HepG2 (cell line): Measurements from ENCODE around the gene TMED6. TPM values are rescaled to one million over a fixed set of nuclear protein-coding genes. Genes with fewer than 3 reads are reported as not detected.

Source experiments
- CBX5 ChIP-seq: sonication (generic); formaldehyde crosslinking; IDR thresholded peaks from 2 replicates; pipeline ENCODE4 v1.4.0; 2020; ENCODE audit warnings: missing genetic modification reagents, borderline replicate concordance
- ELF3 ChIP-seq: IDR thresholded peaks from 2 replicates; pipeline ENCODE4 v1.6.1; 2016; ENCODE audit warnings: missing genetic modification reagents, missing compliant biosample characterization
- GLMP ChIP-seq: sonication (generic); formaldehyde crosslinking; IDR thresholded peaks from 2 replicates; pipeline ENCODE4 v1.9.0; 2021; ENCODE audit warnings: missing genetic modification reagents, mild to moderate bottlenecking, borderline replicate concordance
- HIC2 ChIP-seq: sonication (generic); formaldehyde crosslinking; IDR thresholded peaks from 2 replicates; pipeline ENCODE4 v1.9.0; 2022; ENCODE audit warnings: low read depth, missing genetic modification reagents
- HMG20B ChIP-seq: conservative IDR thresholded peaks from 2 replicates; pipeline ENCODE4 v1.6.1; 2016; ENCODE audit warnings: missing genetic modification reagents, missing compliant biosample characterization
- HOXA5 ChIP-seq: sonication (generic); formaldehyde crosslinking; IDR thresholded peaks from 2 replicates; pipeline ENCODE4 v1.4.0; 2020; ENCODE audit warnings: missing genetic modification reagents
- IKZF4 ChIP-seq: sonication (generic); formaldehyde crosslinking; IDR thresholded peaks from 2 replicates; pipeline ENCODE4 v1.5.1; 2020; ENCODE audit warnings: borderline replicate concordance, mild to moderate bottlenecking, low read depth, missing genetic modification reagents; ENCODE audit errors: not compliant biosample characterization
- ISX ChIP-seq: sonication (generic); formaldehyde crosslinking; conservative IDR thresholded peaks from 2 replicates; pipeline ENCODE4 v1.5.0; 2020; ENCODE audit warnings: missing genetic modification reagents
- PAF1 ChIP-seq: IDR thresholded peaks from 2 replicates; pipeline ENCODE4 v1.6.1; 2016; ENCODE audit warnings: missing genetic modification reagents, missing compliant biosample characterization
- RAD21 ChIP-seq: fragments of 450-650 bp; formaldehyde crosslinking; IDR thresholded peaks from 2 replicates; pipeline ENCODE4 v1.5.0; 2020; ENCODE audit warnings: mild to moderate bottlenecking
- SATB2 ChIP-seq: sonication (generic); formaldehyde crosslinking; IDR thresholded peaks from 2 replicates; pipeline ENCODE4 v1.5.0; 2020; ENCODE audit warnings: missing genetic modification reagents
- ZBTB1 ChIP-seq: sonication (generic); formaldehyde crosslinking; IDR thresholded peaks from 2 replicates; pipeline ENCODE4 v1.4.0; 2020; ENCODE audit warnings: missing genetic modification reagents, borderline replicate concordance
- ZNF24 ChIP-seq: fragments of 450-650 bp; IDR thresholded peaks from 2 replicates; pipeline ENCODE4 v1.6.1; 2017; ENCODE audit warnings: antibody characterized with exemption, mild to moderate bottlenecking
- ZNF274 ChIP-seq: sonication (generic); formaldehyde crosslinking; IDR thresholded peaks from 2 replicates; pipeline ENCODE4 v1.5.1; 2020; ENCODE audit warnings: mild to moderate bottlenecking, missing genetic modification reagents
- ZNF30 ChIP-seq: sonication (generic); formaldehyde crosslinking; IDR thresholded peaks from 2 replicates; pipeline ENCODE4 v1.5.0; 2020; ENCODE audit warnings: mild to moderate bottlenecking, missing genetic modification reagents
- ZNF335 ChIP-seq: sonication (generic); formaldehyde crosslinking; IDR thresholded peaks from 2 replicates; pipeline ENCODE4 v1.4.0; 2020; ENCODE audit warnings: missing genetic modification reagents
- ZNF713 ChIP-seq: sonication (generic); formaldehyde crosslinking; IDR thresholded peaks from 2 replicates; pipeline ENCODE4 v1.4.0; 2020; ENCODE audit warnings: mild to moderate bottlenecking, missing genetic modification reagents
- polyA plus RNA-seq, 8 experiments: library from polyadenylated mRNA; depleted of rRNA in 3 of 8; stranded (reverse) in 7 of 8; unstranded in 1 of 8; fragments of >200 nt; fragmentation: Illumina TruSeq in 4 of 8; extraction: Trizol in 4 of 8; gene quantifications; 2 replicates each; pipeline versions ENCODE4 v1.2.1 to v1.2.3, GENCODE V29; 2011 to 2016; ENCODE audit warnings: low read depth in 4 of 8, missing spikeins in 1 of 8, mixed read lengths in 1 of 8; ENCODE audit not compliant: insufficient read depth in 1 of 8
- total RNA-seq, 5 experiments: library from RNA; depleted of rRNA; stranded (reverse); fragments of >200 nt; fragmentation: Illumina TruSeq; extraction: Trizol; gene quantifications; 2 replicates each; pipeline ENCODE4 v1.2.3, GENCODE V29; 2016; ENCODE audit warnings: low read depth in 1 of 5
- TF ChIP-seq, protein P1 (sequence below): IDR thresholded peaks from 2 replicates; pipeline ENCODE4 v1.6.1; 2016; ENCODE audit warnings: low read depth
- TF ChIP-seq, protein P2 (sequence below): sonication (generic); formaldehyde crosslinking; IDR thresholded peaks from 2 replicates; pipeline ENCODE4 v1.4.0; 2020; ENCODE audit warnings: missing genetic modification reagents, borderline replicate concordance
- TF ChIP-seq, protein P3 (sequence below): sonication (generic); formaldehyde crosslinking; conservative IDR thresholded peaks from 2 replicates; pipeline ENCODE4 v1.4.0; 2020; ENCODE audit warnings: mild to moderate bottlenecking, missing genetic modification reagents, moderate library complexity

The TMED6 gene
- total and polyA plus RNA-seq, 2 of the 13 experiments (the other 11 are each of a cell fraction or from before 2014, with no cell fraction given) = 9.8 to 14.4 TPM

DNA sequence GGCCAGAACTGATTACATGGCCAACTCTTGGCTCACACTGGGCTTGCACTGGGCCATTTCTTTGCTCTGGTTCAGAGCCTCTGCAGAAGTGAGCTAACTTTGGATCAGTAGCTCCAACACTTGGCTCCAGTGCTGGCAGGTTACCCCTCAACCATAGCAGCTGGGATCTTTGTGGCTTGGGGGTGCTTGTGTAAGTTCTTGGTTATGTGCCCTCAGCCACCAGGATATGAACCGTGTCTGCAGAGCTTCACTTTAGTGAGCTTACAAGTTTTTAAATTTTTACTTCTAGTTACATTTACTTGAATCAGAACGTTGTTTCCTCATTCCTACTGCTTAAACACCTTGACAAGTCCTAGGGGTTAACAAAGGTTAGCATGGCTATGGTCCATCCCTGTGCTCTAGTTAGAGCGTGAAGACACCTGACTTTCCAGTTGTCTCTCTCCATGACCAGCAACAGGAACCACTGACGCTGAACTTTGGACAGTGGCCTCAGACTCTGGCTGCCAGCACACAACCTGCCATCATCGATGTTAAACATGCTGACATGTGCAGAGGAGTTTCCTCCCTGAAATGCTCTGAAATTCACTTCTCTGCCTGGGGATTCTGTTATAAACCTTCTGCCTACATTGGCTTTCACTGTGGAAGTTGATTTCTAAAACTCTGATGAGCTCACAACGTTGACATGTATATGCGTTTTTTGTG, 25.3 kb downstream of the TMED6 start (continued):
- 0 out of 2 replicates have a peak, but pooled peaks have one; percentile 15 for TF ChIP-seq RAD21 (CRISPR knock-in tag)
- TF ChIP-seq, protein P1, sequence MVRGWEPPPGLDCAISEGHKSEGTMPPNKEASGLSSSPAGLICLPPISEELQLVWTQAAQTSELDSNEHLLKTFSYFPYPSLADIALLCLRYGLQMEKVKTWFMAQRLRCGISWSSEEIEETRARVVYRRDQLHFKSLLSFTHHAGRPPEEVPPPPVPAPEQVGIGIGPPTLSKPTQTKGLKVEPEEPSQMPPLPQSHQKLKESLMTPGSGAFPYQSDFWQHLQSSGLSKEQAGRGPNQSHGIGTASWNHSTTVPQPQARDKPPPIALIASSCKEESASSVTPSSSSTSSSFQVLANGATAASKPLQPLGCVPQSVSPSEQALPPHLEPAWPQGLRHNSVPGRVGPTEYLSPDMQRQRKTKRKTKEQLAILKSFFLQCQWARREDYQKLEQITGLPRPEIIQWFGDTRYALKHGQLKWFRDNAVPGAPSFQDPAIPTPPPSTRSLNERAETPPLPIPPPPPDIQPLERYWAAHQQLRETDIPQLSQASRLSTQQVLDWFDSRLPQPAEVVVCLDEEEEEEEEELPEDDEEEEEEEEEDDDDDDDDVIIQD = peak; percentile 71
- TF ChIP-seq ZNF274 (CRISPR knock-in tag) = peak; percentile 69
- TF ChIP-seq SATB2 = no peak
- peak; percentile 91 for TF ChIP-seq ELF3 (CRISPR knock-in tag)
- TF ChIP-seq ISX (CRISPR knock-in tag) = no peak
- no peak for TF ChIP-seq PAF1 (CRISPR knock-in tag)
- no peak for TF ChIP-seq HIC2 (CRISPR knock-in tag)
- TF ChIP-seq ZNF30 = no peak
- no peak for TF ChIP-seq ZBTB1
- TF ChIP-seq, protein P2, sequence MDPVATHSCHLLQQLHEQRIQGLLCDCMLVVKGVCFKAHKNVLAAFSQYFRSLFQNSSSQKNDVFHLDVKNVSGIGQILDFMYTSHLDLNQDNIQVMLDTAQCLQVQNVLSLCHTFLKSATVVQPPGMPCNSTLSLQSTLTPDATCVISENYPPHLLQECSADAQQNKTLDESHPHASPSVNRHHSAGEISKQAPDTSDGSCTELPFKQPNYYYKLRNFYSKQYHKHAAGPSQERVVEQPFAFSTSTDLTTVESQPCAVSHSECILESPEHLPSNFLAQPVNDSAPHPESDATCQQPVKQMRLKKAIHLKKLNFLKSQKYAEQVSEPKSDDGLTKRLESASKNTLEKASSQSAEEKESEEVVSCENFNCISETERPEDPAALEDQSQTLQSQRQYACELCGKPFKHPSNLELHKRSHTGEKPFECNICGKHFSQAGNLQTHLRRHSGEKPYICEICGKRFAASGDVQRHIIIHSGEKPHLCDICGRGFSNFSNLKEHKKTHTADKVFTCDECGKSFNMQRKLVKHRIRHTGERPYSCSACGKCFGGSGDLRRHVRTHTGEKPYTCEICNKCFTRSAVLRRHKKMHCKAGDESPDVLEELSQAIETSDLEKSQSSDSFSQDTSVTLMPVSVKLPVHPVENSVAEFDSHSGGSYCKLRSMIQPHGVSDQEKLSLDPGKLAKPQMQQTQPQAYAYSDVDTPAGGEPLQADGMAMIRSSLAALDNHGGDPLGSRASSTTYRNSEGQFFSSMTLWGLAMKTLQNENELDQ (CRISPR knock-in tag) = no peak
- TF ChIP-seq ZNF335 (CRISPR knock-in tag) = no peak
- TF ChIP-seq GLMP = no peak
- TF ChIP-seq IKZF4 (CRISPR knock-in tag) = no peak
- no peak for TF ChIP-seq HMG20B
- no peak for TF ChIP-seq ZNF713
- TF ChIP-seq, protein P3, sequence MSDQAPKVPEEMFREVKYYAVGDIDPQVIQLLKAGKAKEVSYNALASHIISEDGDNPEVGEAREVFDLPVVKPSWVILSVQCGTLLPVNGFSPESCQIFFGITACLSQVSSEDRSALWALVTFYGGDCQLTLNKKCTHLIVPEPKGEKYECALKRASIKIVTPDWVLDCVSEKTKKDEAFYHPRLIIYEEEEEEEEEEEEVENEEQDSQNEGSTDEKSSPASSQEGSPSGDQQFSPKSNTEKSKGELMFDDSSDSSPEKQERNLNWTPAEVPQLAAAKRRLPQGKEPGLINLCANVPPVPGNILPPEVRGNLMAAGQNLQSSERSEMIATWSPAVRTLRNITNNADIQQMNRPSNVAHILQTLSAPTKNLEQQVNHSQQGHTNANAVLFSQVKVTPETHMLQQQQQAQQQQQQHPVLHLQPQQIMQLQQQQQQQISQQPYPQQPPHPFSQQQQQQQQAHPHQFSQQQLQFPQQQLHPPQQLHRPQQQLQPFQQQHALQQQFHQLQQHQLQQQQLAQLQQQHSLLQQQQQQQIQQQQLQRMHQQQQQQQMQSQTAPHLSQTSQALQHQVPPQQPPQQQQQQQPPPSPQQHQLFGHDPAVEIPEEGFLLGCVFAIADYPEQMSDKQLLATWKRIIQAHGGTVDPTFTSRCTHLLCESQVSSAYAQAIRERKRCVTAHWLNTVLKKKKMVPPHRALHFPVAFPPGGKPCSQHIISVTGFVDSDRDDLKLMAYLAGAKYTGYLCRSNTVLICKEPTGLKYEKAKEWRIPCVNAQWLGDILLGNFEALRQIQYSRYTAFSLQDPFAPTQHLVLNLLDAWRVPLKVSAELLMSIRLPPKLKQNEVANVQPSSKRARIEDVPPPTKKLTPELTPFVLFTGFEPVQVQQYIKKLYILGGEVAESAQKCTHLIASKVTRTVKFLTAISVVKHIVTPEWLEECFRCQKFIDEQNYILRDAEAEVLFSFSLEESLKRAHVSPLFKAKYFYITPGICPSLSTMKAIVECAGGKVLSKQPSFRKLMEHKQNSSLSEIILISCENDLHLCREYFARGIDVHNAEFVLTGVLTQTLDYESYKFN (CRISPR knock-in tag) = peak; percentile 92
- peak; percentile 79; the same call in 1 of the 2 replicates for TF ChIP-seq CBX5
- no peak for TF ChIP-seq HOXA5 (CRISPR knock-in tag)
- TF ChIP-seq ZNF24 = no peak
